Activated T-cell treated with anti-CD3 and anti-CD28 coated beads, Interleukin-2, amount 50 U/mL, for 4 hours (primary cell): Measurements from ENCODE around the gene FHOD3. TPM values are rescaled to one million over a fixed set of nuclear protein-coding genes. Genes with fewer than 3 reads are reported as not detected.

ENCODE experiments used
- ATAC-seq, 2 donors: fragments of 200-7000 bp; cut with Tn5 transposase; one replicate each; pipeline ENCODE4 v1.10.0; 2021
- DNase-seq: peaks from one replicate; pipeline ENCODE4 v3.0.0-alpha.2; 2020
- H3K27me3 Mint-ChIP-seq: one replicate; pipeline ENCODE4 v1.8.0; 2021; ENCODE audit warnings: low read depth, mixed read lengths
- H3K36me3 Mint-ChIP-seq: one replicate; pipeline ENCODE4 v1.8.0; 2022; ENCODE audit warnings: mixed read lengths; ENCODE audit not compliant: insufficient read depth
- H3K4me1 Mint-ChIP-seq: one replicate; pipeline ENCODE4 v1.8.0; 2021; ENCODE audit warnings: low read depth, mixed read lengths
- H3K4me3 Mint-ChIP-seq: one replicate; pipeline ENCODE4 v1.8.0; 2021; ENCODE audit warnings: mild to moderate bottlenecking, moderate library complexity, mixed read lengths
- H3K9me3 Mint-ChIP-seq: one replicate; pipeline ENCODE4 v1.8.0; 2021; ENCODE audit warnings: mixed read lengths
- total RNA-seq, 3 donors: library from RNA; stranded (reverse); gene quantifications; one replicate each; pipeline ENCODE4 v1.2.1, GENCODE V29; 2021

FHOD3 gene
- total RNA-seq, 3 donors from 2014 or later, result 0.13 TPM; not detected in 2

DNA sequence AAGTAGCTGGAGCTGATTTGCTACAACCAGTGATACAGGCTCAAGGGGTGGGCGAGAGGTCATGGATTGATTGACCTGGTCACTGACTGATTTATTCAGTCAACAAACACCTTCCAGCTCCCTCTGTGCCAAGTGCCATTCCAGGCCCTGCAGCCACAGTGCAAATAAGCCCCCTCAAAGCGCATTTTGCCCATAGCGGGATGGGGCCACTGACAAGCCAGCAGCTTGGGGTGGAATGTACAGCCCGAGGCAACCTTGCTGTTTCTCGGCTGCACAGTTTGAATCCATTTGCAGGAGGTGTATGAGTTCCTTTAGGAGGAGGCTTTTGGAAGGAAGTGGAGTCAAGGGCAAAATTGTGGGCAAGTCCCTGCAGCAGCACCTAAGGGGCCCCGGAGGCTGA lies 296.1 kb downstream of the FHOD3 start:
- H3K36me3 Mint-ChIP-seq, result no peaks in the 10 kb centered on the region
- no peaks in the 10 kb centered on the region for H3K4me1 Mint-ChIP-seq
- peaks cover 2% of the 10 kb centered on the region for H3K27me3 Mint-ChIP-seq
- DNase-seq, result no peak
- H3K9me3 Mint-ChIP-seq, result no peaks in the 10 kb centered on the region
- ATAC-seq, result no peak
- no peak overlapping the region for H3K4me3 Mint-ChIP-seq

DNA sequence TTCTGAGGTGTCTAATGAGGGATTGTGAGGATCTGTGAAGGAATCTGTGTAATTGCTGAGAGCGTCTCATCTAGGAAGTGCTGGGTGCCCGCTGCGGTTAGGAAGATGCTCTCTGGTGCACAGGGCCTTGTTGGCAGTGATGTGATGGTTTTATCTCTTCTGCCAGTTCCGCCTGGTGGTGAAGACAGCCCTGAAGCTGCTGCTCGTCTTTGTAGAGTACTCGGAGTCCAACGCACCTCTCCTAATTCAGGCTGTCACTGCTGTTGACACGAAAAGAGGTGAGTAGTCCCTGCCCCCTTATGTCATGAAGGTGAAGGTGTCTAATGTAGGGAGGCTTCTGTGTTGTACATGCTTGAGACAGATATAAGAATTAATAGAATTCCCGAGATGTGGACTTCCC lies 297.1 kb downstream of the FHOD3 start:
- Mint-ChIP-seq H3K4me1 (no peaks in the 10 kb centered on the region), H3K27me3 (peaks cover 2% of the 10 kb centered on the region), H3K9me3 (no peaks in the 10 kb centered on the region), H3K4me3 (no peak overlapping the region), H3K36me3 (no peaks in the 10 kb centered on the region)
- ATAC-seq (no peak), DNase-seq (no peak)

DNA sequence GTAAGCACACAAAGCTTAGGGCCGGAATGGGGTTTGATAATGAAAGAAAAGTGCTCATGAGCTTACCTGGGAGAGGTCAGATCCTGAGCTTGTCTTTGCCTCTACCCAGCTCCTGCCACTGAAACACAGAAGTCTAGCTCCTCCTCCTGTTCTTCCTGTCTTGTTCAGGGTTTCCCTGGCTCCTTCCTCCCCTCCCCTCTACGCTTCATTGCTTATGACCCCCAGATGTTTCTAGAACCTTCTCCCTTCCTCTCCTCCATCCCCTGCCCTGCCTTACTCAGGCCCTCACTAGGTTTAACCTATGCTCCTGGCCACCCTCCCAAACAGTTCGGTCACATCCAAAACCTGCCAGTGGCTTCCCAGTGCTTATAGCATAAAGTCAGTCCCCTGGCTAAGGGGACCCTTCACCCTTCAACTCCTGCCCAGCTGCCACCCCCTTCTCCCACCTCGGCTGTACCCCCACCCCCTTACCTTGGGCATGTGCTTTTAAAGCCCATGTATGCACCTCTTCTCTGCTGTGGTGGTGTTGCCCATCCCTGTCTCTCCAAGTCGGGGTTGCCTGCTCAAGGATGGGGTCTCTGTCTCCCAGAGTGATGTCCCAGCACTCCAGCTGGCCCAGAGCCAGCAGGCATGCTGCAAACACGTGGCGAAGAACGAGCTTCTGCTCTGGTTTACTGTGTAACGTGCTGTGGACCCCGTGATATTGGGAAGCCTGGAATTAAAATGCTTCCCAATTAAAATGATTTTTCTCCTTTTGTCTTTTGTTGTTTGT lies 297.7 kb downstream of the FHOD3 start:
- H3K9me3 Mint-ChIP-seq, result no peaks in the 10 kb centered on the region
- no peaks in the 10 kb centered on the region for H3K36me3 Mint-ChIP-seq
- H3K27me3 Mint-ChIP-seq, result peaks cover 2% of the 10 kb centered on the region
- ATAC-seq (no peak), DNase-seq (no peak)
- H3K4me3 Mint-ChIP-seq, result no peak overlapping the region
- no peaks in the 10 kb centered on the region for H3K4me1 Mint-ChIP-seq

DNA sequence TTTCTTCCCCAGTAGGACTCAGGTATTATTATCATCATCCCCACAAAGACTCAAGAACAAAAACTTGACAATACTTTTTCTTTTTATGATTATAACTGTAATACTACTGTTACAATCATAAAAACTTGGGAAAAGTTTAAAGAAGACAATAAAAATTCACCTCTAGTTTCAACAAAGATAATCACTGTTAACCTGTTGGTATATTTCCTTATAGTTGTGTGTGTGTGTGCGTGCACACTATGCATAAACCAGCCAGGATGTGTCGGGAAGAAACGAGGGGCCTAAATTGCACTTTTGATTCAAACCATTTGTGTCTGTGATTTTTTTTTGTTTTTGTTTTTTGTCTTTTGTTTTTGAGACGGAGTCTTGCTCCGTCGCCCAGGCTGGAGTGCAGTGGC lies 298.3 kb downstream of the FHOD3 start:
- Mint-ChIP-seq H3K4me3 (no peak overlapping the region), H3K4me1 (no peaks in the 10 kb centered on the region), H3K36me3 (no peaks in the 10 kb centered on the region), H3K27me3 (peaks cover 2% of the 10 kb centered on the region), H3K9me3 (no peaks in the 10 kb centered on the region)
- ATAC-seq (no peak), DNase-seq (no peak)

DNA sequence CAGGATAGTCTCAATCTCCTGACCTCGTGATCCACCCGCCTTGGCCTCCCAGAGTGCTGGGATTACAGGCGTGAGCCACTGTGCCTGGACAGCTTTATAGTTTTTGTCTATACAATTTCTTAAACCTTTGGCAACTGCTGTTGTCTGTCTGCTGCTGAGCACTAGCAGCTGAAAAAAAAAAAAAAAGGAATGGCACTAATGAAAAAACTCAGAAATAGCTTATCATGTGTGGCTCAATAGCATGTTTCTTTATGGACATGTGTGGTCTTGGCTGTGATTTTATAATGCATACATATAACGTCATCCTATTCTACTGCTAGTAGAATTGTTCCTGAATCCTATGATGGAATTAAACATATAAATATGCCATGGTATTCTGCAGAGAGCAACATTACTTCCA lies 300.1 kb downstream of the FHOD3 start:
- Mint-ChIP-seq H3K9me3 (no peaks in the 10 kb centered on the region), H3K27me3 (peaks cover 2% of the 10 kb centered on the region), H3K4me1 (no peaks in the 10 kb centered on the region), H3K36me3 (no peaks in the 10 kb centered on the region), H3K4me3 (no peak overlapping the region)
- no peak for DNase-seq
- no peak for ATAC-seq

DNA sequence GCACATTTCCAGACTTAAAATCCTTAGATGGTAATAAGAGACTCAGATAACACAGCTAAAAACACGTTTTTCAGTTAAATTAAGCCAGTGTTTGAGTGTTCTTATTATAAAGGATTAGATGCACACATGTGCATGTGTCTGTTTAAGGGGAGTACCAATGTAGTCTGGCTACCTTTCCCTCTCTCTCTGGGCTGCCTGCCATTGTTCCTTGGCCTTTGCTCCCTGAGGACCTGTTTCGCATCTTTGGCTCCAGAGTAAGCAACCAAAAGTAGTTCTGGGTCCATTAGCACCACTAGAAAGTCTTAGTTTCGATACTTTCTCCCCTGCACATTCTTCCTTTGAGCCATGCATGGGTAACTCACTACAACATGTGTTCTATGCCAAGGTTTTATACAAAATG lies 303.0 kb downstream of the FHOD3 start:
- no peaks in the 10 kb centered on the region for H3K36me3 Mint-ChIP-seq
- H3K4me3 Mint-ChIP-seq, result no peak overlapping the region
- ATAC-seq, result no peak
- H3K27me3 Mint-ChIP-seq, result no peaks in the 10 kb centered on the region
- DNase-seq, result no peak
- no peaks in the 10 kb centered on the region for H3K9me3 Mint-ChIP-seq
- no peaks in the 10 kb centered on the region for H3K4me1 Mint-ChIP-seq

DNA sequence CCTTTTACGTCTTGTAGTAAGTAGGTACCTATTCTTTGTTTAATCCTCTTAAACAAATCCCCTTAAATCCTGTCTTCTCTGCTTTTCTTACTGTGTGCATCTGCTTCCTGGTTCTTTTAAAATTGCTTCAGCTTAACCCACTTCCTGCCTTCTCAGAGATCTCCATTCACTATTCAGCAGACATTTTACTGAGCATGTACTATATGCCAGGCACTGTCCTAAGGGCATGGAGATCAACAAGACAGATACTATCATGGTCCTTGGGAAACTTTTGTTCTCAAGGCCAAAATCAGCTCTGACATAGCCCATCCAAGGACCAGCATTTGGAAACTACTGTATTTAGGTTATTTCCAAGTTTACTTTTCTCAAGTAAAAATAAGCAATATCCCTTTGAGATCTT lies 303.8 kb downstream of the FHOD3 start:
- ATAC-seq (no peak), DNase-seq (no peak)
- Mint-ChIP-seq H3K27me3 (peaks cover 3% of the 10 kb centered on the region), H3K9me3 (no peaks in the 10 kb centered on the region), H3K4me1 (no peaks in the 10 kb centered on the region), H3K4me3 (no peak overlapping the region), H3K36me3 (no peaks in the 10 kb centered on the region)

DNA sequence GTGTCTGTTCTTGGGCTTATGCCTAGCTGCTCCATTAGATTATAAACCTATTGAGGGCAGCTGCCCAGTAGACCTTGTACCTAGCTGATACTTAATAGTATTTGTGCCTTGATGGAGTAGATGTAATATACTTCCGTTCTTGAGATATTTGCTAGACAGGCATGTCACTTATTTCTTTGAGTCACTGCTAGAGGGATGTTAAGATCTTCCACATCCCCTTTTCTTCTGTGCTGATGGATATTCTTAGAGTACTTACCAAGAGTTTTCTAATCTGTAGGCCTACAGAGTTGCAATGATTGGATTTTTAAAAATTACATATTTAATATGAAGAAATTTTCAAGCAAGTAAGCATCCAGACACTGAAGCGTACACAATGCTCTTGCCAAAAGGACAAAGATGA lies 304.6 kb downstream of the FHOD3 start:
- DNase-seq, result no peak
- ATAC-seq, result no peak
- H3K4me3 Mint-ChIP-seq, result no peak overlapping the region
- H3K36me3 Mint-ChIP-seq, result no peaks in the 10 kb centered on the region
- peaks cover 3% of the 10 kb centered on the region for H3K27me3 Mint-ChIP-seq
- no peaks in the 10 kb centered on the region for H3K9me3 Mint-ChIP-seq
- H3K4me1 Mint-ChIP-seq, result no peaks in the 10 kb centered on the region

DNA sequence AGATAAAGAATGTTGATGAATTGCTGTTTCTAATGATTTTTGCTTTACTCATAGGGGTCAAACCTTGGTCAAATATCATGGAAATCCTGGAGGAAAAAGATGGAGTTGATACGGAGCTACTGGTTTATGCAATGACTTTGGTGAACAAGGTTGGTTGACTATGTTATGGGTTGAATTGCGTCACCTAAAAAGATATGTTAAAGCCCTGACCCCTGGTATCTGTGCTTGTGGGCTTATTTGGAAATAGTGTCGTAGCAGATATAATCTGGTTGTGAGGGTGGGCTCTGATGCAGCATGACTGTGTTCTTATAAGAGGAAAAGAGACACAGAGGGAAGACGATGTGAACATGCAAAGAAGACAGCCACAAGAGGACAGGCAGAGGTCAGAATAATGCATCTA lies 305.1 kb downstream of the FHOD3 start:
- DNase-seq (no peak), ATAC-seq (no peak)
- Mint-ChIP-seq H3K9me3 (no peaks in the 10 kb centered on the region), H3K36me3 (no peaks in the 10 kb centered on the region), H3K27me3 (peaks cover 3% of the 10 kb centered on the region), H3K4me1 (no peaks in the 10 kb centered on the region), H3K4me3 (no peak overlapping the region)

DNA sequence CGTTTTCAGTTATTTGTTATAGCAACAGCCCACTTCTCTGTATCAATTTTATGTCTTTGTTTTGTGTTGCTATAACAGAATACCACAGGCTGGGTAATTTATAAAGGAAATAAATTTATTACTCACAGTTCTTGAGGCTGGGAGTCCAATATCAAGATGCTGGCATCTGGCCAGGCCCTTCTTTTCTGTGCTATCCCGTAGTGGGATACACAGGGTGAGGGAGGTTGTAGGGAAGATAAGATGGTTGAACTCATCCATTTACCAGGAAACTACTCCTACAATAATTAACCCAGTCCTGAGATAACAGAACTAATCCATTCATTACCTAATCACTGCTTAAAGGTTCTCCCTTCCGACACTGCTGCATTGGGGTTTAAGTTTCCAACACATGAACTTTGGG lies 310.6 kb downstream of the FHOD3 start:
- no peaks in the 10 kb centered on the region for H3K9me3 Mint-ChIP-seq
- no peaks in the 10 kb centered on the region for H3K36me3 Mint-ChIP-seq
- H3K4me3 Mint-ChIP-seq, result no peak overlapping the region
- DNase-seq, result no peak
- peaks cover 3% of the 10 kb centered on the region for H3K27me3 Mint-ChIP-seq
- no peaks in the 10 kb centered on the region for H3K4me1 Mint-ChIP-seq
- no peak for ATAC-seq

DNA sequence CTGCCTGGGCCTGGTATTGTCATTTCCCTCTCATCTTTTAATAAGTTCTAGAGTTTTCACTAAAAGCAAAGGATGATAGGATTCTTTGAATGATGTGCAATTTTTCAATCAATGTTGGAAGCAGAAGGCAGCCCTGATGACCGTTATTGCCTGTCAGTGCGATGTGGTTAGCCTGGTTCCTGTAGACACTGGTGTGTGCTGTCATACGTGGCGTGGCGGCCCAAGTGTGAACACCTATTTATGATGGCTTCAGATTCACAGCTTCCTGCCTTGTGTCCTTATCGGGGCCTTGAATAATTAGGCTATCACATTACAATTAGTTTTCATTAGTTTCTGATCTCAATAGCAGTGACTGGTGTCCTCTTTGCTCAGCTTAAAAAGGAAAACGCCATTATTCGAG lies 312.7 kb downstream of the FHOD3 start:
- no peaks in the 10 kb centered on the region for H3K4me1 Mint-ChIP-seq

DNA sequence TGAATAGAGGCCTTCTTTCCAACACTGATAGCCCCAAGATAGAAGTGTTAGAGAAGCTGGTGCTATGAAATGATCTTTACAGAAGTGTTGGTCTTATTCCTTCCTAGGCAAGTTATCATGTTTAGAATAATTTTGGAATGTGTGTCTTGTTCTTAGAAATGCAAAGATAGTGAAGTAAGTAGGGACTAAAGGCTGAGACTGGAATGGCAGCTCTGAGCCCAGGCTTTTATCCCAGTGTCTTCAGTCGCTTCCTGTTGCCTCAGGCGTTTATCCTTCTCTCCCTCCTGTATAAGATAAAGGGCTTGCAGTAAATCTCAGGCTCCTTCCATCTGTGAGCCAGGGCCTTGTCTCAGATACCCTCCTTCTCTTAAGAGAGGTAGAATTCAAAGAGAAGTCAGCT lies 313.1 kb downstream of the FHOD3 start:
- H3K27me3 Mint-ChIP-seq, result peaks cover 3% of the 10 kb centered on the region
- no peak for ATAC-seq

More for the DNA sequence above, 312.7 kb downstream of the FHOD3 start:
- H3K36me3 Mint-ChIP-seq, result no peaks in the 10 kb centered on the region
- no peaks in the 10 kb centered on the region for H3K9me3 Mint-ChIP-seq
- H3K4me3 Mint-ChIP-seq, result no peak overlapping the region
- ATAC-seq (no peak), DNase-seq (no peak)
- H3K27me3 Mint-ChIP-seq, result peaks cover 3% of the 10 kb centered on the region

DNA sequence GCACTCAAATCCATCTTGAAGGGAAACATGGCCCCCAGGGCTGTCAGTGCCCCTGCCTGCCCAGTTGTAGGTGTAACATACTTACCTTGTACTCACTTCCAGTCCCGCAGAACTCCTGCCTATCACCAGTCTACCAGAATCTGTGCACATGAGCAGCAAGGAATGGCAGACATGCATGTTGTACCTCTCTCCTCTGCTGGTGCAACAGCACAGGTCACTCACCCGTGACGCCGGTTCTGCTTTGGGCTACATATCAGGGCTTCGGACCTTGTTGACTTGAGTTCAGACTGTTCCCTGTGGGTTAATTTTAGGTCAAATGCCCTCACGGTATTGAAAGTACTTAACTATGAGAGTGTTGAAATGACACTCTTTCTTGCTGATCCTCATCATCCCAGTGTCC lies 315.6 kb downstream of the FHOD3 start:
- H3K27me3 Mint-ChIP-seq, result no peaks in the 10 kb centered on the region
- H3K4me1 Mint-ChIP-seq, result no peaks in the 10 kb centered on the region
- DNase-seq, result no peak
- H3K4me3 Mint-ChIP-seq, result no peak overlapping the region
- no peaks in the 10 kb centered on the region for H3K9me3 Mint-ChIP-seq
- no peaks in the 10 kb centered on the region for H3K36me3 Mint-ChIP-seq
- no peak for ATAC-seq

More for the DNA sequence above, 313.1 kb downstream of the FHOD3 start:
- no peak for DNase-seq
- Mint-ChIP-seq H3K36me3 (no peaks in the 10 kb centered on the region), H3K4me3 (no peak overlapping the region), H3K9me3 (no peaks in the 10 kb centered on the region), H3K4me1 (no peaks in the 10 kb centered on the region)

DNA sequence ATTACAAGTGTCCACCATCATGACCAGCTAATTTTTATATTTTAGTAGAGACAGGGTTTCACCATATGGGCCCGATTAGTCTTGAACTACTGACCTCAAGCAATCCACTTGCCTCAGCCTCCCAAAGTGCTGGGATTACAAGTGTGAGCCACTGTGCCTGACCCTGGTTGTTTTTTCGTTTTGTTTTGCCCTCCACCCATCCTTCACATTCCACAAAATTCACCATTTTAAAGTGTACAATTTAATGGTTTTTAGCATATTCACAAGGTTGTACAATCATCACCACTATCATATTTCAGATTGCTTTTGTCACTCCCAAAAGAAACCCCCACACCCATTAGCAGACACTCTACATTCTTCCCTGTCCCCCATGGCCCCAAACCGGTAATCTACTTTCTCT lies 316.3 kb downstream of the FHOD3 start:
- no peak overlapping the region for H3K4me3 Mint-ChIP-seq
- DNase-seq, result no peak
- H3K9me3 Mint-ChIP-seq, result no peaks in the 10 kb centered on the region
- H3K27me3 Mint-ChIP-seq, result no peaks in the 10 kb centered on the region
- H3K36me3 Mint-ChIP-seq, result no peaks in the 10 kb centered on the region
- no peak for ATAC-seq
- no peaks in the 10 kb centered on the region for H3K4me1 Mint-ChIP-seq

DNA sequence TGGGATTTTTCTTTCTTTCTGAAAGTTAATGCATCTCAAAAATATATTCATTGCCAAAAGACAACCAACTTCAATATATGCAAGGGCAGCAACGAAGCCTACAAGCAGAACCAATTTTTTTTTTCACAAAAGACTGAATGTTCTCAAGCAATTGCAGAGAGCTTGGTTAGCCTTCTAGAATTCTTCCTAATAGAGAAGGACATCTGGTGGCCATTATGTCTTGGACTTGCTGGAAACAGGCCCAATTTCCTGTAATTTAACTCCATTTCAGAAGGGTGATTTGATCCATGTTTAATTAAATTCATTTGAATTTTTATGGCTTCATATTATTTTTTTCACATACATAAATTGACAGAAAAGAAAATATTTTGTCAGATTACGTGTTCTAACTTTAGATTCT lies 323.3 kb downstream of the FHOD3 start:
- Mint-ChIP-seq H3K9me3 (no peaks in the 10 kb centered on the region), H3K4me3 (no peak overlapping the region), H3K36me3 (no peaks in the 10 kb centered on the region), H3K27me3 (peaks cover 8% of the 10 kb centered on the region), H3K4me1 (no peaks in the 10 kb centered on the region)
- DNase-seq, result no peak
- ATAC-seq, result no peak
